ENCODE measurements around the gene RNF130. TPM values are rescaled to one million over a fixed set of nuclear protein-coding genes. Genes with fewer than 3 reads are reported as not detected.
"Not testable (repeated sequence)": the region's sequence is repeated elsewhere in the genome, so short reads cannot be mapped to it uniquely, and the experiment has no call there.

Gene RNF130
- total RNA-seq, 1 donor from 2014 or later = 58.5 TPM

GRCh38 chr5:180018347-180019060, 53.1 kb downstream of the RNF130 start:
- no peak for DNase-seq (ENCODE audit: low read depth)

- not testable (repeated sequence) for DNase-seq (ENCODE audit: low read depth)
Measured at GRCh38 chr5:180015523-180015922, 56.0 kb downstream of the RNF130 start.

- DNase-seq (ENCODE audit: low read depth) = no peak
Measured at GRCh38 chr5:180013678-180014077, 57.9 kb downstream of the RNF130 start.

DNA sequence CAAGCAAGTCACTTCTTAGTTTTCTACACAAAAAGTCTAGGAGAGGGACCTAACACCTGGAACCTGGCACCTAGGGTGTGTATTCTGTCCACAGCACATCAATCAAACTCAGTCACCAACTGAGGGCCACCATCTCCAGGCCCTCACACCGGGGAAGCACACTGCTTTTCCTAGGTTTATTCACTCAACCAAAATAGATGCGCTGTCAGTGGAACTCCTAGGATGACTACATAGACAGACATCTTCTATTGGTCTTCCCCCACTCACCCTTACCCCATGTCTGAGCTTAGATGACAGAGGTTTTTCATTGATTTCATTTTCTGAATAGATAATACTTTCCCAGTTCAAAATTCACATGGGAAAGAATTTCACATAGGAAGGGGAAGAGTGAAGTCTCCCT, 59.2 kb downstream of the RNF130 start:
- DNase-seq (ENCODE audit: low read depth) = no peak

GRCh38 chr5:180010636-180011035, 60.9 kb downstream of the RNF130 start:
- no peak for DNase-seq (ENCODE audit: low read depth)

- no peak for DNase-seq (ENCODE audit: low read depth)
Measured at GRCh38 chr5:180009581-180009980, 62.0 kb downstream of the RNF130 start.

GRCh38 chr5:180008433-180008832, 63.1 kb downstream of the RNF130 start:
- no peak for DNase-seq (ENCODE audit: low read depth)

DNA sequence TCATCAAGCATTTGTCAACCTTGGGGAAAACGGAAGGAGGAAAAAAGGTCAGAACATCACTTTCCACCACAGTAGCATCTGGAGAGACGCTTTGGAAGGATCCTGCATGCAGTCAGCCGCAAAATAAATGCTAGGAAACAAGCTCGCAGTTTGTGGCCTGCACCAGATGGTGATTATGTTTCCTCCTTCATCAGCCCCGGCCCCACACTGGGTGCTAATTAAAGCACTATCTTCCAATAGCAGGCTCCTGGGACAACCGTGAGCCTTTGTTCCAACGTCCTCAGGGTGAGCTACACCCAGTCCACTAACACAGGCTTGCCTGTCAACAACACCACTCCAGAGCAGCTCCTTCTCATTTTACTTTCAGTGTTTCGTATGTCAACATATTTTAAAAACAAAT, 64.0 kb downstream of the RNF130 start:
- no peak for DNase-seq (ENCODE audit: low read depth)

DNA sequence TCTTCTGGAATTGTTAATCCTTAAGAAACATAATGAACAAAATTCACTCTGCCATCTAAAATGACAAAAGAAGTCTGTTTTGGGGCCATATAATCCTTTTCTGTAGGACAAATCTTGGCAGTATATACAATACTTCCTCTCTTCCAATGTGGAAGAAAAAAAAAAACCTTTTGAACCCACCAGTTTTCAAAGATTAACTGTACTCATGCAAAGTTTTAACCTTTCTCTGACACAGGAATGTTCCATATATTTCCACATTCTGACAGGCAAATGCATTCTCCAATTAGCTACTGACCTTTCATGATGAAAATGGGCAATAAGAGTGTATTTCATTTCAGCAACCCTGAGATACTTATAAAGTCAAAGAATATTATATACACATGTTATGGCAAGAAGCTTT, 65.4 kb downstream of the RNF130 start:
- DNase-seq (ENCODE audit: low read depth) = no peak

DNA sequence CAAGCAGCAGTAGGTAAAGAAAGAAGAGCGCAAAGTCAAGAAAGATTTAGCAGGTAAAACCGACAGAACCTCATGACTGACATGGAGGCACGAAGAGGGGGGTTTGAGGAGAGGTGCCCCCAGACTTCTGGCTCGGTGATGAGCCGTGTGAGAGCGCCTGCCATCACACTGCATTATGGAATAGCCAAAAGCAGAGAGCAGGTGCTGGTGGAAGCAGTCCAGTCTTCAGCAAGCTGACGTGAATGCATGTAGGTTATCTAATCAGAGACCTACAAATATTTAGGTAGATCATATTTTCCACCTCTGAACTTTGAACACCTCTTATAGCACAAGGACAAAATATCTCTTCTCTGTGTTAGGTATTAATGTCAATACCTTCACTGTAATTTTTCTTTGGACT, 68.4 kb downstream of the RNF130 start:
- DNase-seq (ENCODE audit: low read depth) = no peak

- DNase-seq (ENCODE audit: low read depth) = no peak
Measured at GRCh38 chr5:180001742-180002141, 69.8 kb downstream of the RNF130 start.

- no peak for DNase-seq (ENCODE audit: low read depth)
Measured at GRCh38 chr5:180001136-180001535, 70.4 kb downstream of the RNF130 start.

DNA sequence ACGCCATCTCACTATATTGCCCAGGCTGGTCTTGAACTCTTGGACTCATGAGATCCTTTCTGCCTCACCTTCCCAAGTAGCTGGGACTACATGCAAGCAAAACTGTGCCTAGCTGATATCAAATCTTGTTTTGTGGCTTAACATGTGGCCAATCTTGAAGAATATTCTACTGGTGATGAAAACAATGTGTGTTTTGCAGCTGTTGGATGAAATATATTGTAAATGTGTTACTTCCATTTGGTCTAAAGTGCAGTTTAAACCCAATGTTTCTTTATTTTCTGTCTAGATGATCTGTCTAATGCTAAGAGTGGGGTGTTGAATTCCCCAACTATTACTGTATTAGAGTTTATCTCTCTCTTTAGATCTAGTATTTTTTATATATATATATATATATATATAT, 73.1 kb downstream of the RNF130 start:
- no peak for DNase-seq (ENCODE audit: low read depth)

DNA sequence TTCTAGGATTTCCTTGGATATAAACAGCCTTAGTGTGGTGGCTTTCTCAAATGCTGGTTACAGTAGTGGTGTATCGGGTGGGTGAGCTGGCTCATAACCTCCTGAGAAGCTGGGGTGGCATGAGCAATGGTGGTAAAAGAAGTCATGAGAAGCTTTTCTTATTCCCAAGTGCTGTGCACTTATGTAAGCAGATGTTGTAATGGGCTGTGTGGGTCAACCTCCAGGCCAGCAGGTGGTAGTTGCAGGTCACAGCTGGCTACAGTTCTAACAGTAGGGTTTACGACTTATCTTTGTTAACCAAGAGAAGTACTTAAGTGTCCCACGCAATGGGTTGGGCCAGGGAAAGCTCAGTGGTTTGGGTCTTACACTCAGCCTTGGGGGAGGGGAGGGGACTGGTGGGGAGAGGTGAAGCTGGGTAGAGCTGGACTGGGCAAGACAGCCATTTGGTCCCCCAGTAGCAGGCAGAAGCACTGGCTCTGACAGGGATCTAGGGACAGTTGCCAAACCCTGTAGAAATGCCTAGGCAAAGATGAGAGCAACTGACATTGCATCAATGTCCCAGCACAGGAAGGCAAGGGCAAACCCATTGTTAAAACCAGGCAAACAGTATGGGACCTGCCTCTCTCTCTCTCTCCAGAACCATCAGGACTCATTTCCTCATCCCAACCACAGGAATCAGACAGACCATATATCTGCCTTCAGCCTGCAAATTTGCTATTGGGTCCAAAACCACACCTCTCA, 76.8 kb downstream of the RNF130 start:
- no peak for DNase-seq (ENCODE audit: low read depth)

- DNase-seq (ENCODE audit: low read depth) = not testable (repeated sequence)
Measured at GRCh38 chr5:179992855-179993254, 78.7 kb downstream of the RNF130 start.

DNA sequence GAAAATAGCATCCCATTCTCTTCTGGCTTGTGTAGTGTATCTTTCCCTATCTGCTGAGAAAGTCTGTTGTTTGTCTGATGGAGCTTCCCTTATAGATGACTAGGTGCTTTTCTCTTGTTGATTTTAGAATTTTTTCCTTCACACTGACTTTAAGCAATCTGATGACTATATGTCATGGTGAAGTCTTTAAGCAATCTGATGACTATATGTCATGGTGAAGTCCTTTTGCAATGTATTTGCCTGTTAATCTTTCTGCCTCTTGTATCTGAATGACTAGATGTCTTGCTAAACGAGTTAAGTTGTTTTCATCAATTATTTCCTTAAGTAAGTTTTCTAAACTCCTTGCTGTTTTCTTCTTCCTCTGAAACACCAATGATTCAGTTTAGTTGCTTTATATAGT, 80.5 kb downstream of the RNF130 start:
- no peak for DNase-seq (ENCODE audit: low read depth)

DNA sequence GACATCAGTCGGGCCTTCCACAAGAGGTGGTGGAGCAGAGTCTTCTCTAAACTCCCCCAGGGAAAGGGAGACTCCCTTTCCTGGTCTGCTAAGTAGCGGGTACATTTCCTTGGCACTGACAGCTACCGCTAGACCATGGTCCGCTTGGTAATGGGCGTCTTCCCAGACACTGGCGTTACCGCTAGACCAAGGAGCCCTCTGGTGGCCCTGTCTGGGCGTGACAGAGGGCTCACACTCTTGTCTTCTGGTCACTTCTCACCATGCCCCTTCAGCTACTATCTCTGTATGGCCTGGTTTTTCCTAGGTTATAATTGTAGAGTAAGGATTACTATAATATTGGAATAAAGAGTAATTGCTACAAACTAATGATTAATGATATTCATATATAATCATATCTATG, 81.0 kb downstream of the RNF130 start:
- DNase-seq (ENCODE audit: low read depth) = not testable (repeated sequence)

DNA sequence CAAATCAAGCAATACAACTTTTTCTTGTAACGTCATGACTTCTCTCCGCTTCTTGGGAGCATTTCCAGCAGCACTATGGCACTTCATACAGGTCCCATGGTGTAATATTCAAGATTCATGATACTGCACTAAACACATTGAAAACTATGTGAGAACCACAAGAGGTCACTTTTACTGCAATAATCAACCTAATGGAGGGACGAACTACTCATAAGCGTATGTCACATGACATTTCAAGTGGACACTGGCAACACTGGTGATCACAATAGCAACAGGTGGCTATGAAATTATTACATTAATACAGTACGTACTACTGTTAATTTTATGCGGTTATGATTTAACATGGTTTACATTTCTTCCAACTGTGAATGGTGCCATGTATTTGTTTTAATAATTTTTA, 85.2 kb downstream of the RNF130 start:
- peak; percentile 34 for DNase-seq (ENCODE audit: low read depth)

DNA sequence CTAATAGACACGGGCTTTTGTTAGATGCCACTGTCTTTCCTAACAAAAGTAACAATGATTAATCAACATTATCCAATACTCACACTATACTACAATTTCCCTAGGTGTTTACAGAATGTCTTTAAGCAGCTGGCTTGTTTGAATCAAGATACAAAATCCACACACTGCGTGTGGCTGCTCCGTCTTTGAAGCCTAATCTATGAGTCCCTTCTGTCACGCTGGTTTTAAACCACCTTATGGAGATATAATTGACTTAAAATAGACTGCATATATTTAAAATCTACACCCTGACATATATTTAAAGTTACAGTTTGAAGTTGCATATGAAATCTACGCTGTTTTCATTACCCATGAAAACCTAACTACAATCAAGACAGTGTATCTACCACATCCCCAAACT, 89.9 kb downstream of the RNF130 start:
- no peak for DNase-seq (ENCODE audit: low read depth)

- DNase-seq (ENCODE audit: low read depth) = no peak
Measured at GRCh38 chr5:179980767-179981166, 90.8 kb downstream of the RNF130 start.

DNA sequence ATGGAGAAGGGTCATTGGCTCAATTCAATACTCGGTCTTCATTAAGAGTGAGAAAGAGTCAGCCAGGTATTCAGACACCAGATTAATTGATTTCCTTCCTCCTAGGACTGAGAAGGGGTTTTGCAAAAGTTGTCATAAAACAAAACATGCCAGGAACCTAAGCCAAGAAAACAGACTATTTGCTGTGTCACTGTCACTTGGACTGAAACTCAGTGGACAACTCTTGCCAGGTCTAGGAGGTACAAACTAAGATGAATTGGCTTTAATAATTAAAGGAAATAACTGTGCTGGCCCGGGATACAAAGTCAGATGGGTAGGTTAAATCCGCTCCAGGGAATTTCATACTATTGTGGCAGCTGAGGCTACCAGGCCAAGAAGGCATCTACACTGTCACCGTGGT, 92.8 kb downstream of the RNF130 start:
- DNase-seq (ENCODE audit: low read depth) = no peak

DNA sequence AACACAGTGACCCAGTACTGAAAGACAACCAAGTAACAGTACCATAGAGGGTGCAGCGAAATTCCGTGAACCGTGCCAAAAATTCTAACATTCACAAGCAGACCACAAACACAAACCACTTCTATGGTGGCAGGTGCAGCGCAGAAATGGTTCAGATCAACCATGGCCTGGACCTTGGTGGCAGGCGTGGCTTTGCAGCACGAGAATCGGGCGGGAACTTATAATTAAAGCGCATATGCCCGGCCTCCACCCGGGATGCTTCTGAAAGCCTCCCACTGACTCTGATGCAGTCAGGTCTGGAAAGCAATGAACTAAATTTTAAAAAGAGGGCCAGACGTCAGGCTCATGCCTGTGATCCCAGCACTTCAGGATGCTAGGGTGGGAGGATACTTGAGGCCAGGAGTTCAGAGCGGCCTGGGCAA, 95.8 kb downstream of the RNF130 start:
- no peak for DNase-seq (ENCODE audit: low read depth)

DNA sequence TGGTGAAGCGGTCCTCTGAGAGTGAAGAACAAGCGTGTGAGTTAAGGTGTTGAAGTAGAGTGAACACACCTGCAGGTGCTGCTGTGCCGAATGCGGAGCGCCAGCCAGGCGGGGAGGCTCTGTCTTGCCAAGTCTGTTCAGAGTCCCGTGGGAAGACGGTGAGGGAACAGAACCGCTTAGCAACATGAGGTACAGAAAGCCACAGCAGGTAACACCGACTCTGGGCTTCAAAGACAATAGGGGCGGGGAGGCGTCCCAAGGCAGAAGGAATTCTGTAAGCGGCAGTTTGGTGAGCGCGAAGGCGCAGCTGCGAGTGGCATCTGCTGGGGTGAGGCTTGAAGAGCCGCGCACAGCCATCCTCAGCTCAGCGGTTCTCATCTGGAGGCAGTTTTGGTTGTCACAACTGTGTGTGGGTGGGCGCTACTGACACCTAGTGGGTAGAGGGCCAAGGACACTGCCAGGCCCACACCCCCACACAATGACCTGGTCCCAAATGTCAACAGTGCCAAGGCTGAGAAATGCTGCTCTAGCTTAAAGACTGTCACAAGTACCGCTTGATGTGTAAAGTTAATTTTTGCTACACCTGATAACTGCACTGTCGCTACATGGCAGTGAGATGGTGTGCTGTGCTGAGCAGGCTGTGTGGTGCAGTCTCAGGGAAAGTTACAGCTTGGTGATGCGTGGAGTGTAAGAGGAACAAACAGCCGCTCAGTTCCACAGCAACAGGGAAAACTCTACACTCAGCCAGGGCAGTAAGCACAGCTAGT, 96.4 kb downstream of the RNF130 start:
- no peak for DNase-seq (ENCODE audit: low read depth)

Measured in renal cortical epithelial cell (primary cell).